Stimulated activated naive CD8-positive, alpha-beta T cell treated with anti-CD3 and anti-CD28 coated beads, Interleukin-15, Interleukin-2, amounts not matched to agents 100 U/mL and 50 U/mL, for 24 hours (primary cell): ENCODE data around the gene XPO5.
A peak's percentile ranks its signal among the peaks of the same experiment; 100 is the strongest.
"Not testable (repeated sequence)": the region's sequence is repeated elsewhere in the genome, so short reads cannot be mapped to it uniquely, and the experiment has no call there.

Source experiments
- ATAC-seq: fragments of 150-1000 bp; cut with Tn5 transposase; one replicate; pipeline ENCODE4 v1.10.0; 2021
- DNase-seq: peaks from one replicate; pipeline ENCODE4 v3.0.0; 2021

Gene XPO5

DNA sequence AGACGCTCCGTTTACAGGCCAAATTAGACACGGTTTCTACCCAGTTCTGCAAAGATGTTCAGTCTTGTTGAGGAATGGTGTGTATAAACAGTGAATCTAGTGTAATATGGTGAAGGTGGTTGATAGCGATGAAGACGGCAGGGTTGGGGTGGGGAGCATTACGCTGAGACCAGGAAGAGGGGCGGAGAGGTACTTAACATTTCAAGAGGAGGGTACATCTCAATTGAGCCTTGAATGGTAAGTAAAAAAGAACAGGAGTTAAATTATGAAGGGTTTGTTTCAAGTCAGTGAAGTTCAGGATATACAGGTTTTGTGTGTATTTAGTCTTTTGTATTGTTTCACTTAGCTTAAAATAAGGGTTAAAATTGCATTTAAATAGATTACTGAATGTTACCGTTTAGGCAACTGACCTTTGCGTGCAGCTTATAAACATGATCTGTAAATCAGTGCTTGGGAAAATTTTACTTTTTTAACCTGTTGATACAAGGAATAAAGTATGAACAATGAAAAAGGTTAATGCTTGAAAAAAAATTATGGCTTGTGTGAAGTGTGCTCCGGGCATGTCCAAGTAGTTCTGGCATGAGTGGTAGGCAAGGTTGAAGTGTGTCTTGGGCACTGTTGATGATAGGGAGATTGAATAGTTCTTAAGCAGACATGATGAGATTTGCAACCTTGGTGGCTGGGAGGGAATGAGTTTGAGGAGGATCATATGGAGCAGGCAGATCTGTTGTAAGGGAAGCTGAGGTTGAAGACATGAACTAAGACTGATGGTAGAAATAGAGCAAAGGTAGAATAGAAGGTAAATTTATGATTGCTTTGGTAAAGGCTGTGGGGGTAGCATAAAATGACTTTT lies 58.1 kb downstream of the XPO5 start:
- DNase-seq, result no peak
- ATAC-seq, result no peak

DNA sequence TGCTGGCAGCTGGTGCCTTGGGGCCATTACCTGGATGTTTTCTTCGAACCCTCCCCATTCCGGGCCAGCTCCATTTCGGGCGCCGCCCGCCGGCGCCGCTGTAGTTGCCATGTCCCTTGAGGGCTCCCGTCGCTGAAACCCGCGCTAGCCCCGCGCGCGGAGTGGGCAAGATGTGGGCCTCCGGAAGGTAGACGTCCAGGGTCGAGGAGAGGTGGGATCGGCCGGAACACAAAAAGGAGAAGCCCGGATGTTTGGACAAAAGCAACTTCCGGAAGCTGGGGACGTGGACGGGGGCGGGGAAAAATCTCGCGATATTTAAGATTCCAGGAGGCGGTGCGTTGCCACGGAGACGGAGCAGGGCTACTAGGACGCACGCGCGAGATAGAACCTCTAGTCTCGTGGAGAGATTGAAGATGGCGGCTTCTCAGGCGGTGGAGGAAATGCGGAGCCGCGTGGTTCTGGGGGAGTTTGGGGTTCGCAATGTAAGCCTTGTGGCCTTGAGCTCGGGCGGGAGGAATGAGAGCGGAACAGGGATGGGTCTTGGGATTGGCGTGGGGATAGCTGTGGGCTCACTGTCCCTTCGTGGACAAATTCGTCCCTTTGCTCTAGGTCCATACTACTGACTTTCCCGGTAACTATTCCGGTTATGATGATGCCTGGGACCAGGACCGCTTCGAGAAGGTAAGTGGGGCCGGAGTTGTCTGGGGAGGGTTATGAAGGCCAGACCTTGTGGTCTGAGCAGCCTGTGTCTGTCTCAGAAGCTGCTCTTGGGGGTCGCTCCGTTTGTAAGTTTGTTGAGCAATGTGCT lies 58.9 kb downstream of the XPO5 start, which contains the start of the genes POLR1C and YIPF3:
POLR1C (plus strand) TSS at position 393 of the 808 bp plus-strand sequence; CDS start at position 414, 21 bp downstream.
YIPF3 (minus strand) TSS at position 230 of the 808 bp plus-strand sequence; CDS start at position 111, 119 bp downstream.
- DNase-seq, result peak; percentile 96
- ATAC-seq, result peak; percentile 92

DNA sequence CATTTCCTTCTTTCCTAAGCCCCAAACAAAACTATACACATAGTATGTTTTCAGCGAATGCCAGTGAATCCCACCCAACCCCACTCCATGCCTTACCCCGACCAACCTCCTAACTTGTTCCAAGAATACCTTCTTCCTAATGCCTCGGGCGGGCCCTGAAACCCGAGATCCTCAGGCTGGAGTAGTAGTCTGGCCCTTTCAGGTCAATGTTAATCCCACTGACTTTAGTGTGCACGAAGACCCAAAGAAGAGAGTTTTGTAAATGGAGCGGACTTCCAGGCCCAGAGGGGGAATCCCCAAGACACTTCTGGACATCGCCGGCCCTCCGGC lies 59.5 kb downstream of the XPO5 start:
- DNase-seq (no peak), ATAC-seq (no peak)

DNA sequence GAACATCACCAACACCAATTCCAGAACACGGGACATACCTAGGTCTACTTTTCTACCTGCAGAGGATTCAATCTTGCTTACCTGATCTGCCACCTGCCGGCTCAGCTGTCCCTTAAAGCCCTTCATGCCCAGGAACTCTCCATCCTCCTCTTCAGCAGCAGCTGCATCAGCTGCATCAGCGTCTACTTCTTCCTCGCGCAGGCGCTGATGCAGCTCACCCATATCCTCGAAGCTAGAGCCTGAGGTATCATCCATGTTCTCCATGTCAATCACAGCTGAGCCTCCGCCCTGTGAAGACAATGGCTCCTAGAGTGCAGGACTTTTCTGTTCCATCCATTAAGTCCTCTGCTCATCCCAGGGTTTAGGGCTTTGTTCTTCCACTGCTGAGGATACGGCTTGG lies 60.0 kb downstream of the XPO5 start:
- no peak for DNase-seq
- no peak for ATAC-seq

DNA sequence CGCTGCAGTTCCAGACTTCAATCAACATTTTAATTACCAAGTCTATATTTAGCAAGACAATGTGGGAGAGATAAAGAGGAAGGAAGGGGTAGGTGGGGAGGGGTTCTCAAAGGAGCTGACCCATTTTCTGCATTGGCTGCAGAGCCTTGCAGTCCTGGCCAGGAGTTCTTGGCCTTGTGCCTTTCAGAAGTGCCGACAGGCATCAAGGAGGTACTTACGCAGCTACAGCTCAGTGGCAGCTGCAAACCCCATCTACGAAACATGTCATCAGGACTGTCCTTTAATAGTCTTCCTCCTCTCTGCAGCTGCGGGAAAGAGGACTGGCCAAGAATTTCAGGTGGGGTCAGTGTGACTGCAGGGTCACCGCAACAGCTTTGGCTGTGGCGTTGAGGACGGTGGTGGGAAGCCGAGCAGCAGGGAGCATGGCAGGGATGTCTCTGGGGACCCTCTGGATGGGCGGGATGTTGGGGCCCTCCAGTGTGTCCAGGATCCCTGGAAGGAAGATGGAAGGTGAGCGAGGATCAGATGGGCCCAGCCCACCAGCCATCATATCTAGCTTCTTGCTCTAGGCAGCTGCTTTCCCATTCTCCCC lies 63.9 kb downstream of the XPO5 start:
- no peak for DNase-seq
- ATAC-seq, result no peak

DNA sequence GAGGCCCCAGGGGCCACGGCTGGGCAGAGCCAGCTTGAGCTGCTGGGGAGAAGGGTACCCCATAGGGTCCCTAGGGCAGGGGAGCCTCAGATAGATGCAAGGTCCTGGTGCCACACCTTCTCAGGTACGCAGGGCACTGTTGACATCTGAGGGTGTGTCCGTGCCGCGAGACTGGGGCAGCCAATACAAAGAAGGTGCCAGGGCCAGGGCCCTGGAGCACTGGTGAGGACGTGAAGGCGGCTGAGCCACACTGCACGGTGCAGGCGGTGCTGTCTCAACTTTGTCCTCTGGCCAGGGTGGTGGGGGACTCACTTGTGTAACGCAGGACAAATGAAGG lies 65.0 kb downstream of the XPO5 start:
- DNase-seq, result no peak

DNA sequence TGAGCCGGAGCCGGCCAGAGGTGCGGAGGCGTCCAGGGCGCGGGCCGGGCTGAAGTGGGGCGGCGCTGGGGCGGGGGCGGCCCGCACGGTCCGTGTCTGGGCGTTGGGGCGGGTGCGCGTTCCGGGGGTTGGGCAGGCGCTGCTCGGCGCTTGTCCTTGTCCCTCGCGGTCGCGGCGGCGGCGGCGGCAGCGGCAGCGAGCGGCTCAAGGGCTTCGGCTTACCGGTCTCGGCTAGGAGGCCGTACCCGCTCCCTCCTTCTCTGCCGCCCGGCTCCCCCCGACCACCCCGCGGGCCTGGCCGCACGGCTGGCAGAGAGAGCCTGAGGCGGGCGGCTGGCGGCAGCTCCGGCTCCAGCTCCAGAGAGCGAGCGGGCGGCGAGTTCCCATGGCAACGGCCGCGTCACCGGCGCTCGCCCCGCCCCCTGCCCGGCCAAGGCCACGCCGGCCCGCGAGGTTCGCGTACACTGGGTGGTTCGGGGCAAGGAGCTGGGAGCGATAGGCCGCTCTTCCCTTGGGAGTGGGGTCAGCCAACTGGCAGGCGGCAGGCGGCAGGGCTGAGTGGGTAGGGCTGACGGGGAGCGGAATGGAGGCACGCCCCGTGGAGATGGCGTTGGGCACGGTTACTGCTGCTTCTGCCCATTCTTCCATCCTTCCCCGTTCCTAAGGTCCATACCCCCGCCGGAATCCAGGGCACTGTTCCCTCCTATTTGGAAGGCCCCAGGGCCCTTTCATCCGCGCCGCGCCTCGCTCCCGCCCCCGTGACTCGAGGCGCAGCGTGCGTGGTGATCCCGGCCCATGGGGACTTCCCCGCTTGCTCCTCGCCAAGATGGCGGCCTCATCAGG lies 65.6 kb downstream of the XPO5 start, which contains the start of gene LRRC73:
LRRC73 (minus strand) TSS at position 363 of the 843 bp plus-strand sequence. CDS start 561 bp downstream, outside the sequence.
- ATAC-seq, result peak; percentile 85
- peak; percentile 88 for DNase-seq

More for the DNA sequence above, 65.0 kb downstream of the XPO5 start:
- no peak for ATAC-seq

DNA sequence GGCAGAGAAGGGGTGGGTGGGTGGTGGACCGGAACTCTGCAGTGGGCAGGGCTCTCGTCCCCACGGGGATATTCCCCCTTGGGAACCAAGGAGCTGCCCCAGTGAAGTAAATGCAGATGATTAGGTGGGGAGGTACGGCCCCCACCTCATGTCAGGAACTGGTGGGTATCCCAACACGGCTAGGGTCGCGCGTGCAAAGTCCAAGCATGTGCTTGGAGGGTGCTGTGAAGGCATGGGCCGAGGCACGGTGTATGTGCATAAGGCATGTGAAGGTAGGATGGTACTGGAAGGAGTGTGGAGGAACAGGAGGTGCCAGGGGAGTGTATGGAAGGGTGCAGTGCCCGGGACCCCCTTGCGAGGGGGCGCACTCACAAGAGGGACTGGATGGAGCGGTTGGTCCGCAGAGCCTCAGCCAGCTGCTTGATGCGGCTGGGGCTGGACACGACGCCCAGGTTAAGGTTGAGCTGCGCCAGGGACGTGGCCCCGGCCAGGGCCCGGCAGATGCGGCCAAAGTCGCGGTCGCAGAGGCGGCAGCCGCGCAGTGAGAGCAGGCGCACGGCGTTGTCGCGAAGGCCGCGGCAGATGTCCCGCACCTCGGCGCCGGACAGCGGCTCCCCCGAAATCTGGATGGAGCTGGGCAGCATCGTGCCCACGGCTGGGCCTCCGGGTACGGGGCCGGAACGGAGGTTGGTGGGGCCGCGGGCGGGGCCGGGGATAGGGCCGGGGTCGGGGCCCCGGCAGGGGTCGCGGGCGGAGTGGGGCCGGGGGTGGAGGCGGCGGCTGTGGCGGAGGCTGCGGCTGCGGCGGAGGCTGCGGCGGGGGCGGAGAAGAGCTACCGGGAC lies 66.5 kb downstream of the XPO5 start:
- ATAC-seq (no peak), DNase-seq (no peak)

DNA sequence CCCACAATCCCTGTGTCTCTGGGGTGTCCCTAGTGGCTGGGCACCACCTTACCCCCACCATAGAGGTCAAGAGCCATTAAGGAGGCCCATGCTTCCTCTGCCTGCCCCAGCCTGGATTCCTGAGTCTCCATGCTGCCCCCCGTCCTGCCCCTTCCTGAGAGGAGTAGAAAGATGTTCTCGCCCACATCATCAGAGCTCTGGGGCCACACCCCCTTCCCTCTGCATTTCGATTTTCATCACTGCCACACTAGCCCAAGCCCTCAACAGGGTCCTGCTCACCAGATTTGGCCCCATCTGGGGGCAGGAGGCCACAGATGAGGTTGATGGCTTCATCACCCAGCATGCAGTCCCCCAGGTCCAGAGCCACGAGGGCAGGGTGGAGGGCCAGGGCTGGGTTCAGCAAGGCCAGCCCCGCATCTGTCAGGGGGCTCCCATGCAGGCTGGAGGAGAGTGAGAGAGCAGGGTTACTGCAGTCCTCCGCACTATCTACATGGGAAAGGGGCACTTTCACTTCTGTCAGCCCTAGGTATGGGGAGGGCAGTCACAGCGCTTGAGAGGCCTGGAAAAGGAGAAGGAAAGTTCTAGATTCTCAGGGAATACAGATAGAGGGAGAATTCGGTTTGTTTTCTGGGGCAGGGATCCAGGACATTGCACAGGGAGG lies 67.2 kb downstream of the XPO5 start:
- ATAC-seq, result no peak
- no peak for DNase-seq

DNA sequence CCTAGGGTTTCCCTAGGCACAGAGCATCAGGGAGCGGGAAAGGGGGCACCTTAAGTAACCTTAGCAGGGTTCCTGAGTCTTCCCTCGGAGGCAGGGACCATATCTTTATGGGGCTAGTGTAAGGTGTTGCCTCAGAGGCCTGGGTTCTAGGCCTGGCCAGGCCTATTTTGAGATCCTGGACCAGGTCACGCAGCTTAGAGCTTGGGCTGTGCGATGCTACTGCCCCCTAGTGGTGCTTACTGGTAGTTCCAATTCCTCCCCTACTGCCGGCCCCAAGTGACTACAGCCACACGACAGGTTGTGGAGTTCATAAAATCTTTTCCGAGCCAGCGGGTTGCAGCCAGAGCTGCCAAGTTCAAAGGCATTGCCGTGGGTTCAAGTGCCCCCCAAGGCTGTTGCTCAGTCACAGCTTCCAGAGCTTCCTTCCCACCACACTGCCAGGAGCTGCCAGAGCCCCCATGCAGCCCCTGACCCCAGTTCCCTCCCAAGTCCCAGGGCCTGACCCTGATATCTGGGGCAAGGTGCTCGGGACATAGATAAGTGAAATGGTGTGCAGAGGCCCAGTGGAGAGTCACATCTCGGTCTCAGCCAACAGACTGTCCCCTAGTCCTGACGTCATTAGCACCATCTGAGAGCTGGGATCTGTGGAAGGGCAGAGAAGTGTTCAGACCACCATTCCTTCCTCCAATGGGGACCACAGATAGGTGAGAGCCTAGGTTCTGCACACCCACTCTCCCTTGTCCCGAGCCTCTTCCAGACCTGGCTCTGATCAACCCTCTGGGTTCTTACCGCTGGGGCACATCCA lies 69.0 kb downstream of the XPO5 start:
- DNase-seq (peak; percentile 83), ATAC-seq (peak; percentile 68)

DNA sequence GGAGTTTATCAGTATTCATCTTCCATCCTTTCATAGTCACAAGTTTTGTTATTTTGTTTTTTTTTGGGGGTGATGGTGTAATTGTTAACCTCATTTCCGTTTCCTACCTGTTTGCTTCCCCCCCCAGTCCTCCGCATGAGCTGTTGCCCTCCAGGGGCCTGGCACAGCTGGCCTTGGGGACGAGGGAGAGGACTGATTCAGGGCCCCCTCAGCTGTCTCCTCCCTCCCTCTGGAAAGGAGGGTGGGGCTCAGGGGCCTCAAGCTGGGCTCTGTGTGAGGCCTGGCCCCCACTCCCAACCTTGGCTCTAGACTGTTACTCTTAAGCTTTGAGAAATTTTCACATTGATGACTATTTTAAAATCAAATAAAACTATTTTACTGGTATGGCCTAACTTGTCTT lies 69.7 kb downstream of the XPO5 start:
- no peak for ATAC-seq
- DNase-seq, result no peak

DNA sequence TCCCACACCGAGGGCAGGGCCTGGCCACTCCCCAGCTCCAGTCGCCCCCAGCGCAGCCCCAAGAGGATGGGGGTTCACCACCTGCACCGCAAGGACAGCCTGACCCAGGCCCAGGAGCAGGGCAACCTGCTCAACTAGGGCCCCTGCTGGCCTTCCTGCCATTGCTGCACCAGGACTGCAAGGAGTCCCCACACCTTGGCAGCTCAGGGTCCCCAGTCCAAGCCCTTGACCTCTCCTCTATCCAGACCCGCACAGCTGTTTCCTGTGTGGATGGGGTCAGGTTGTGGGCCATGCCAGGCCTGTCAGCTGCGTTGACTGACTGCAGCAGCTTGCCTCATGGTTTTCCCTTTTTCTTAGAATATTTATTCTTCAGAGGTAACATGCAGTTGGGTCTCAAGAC lies 70.1 kb downstream of the XPO5 start:
- no peak for ATAC-seq

DNA sequence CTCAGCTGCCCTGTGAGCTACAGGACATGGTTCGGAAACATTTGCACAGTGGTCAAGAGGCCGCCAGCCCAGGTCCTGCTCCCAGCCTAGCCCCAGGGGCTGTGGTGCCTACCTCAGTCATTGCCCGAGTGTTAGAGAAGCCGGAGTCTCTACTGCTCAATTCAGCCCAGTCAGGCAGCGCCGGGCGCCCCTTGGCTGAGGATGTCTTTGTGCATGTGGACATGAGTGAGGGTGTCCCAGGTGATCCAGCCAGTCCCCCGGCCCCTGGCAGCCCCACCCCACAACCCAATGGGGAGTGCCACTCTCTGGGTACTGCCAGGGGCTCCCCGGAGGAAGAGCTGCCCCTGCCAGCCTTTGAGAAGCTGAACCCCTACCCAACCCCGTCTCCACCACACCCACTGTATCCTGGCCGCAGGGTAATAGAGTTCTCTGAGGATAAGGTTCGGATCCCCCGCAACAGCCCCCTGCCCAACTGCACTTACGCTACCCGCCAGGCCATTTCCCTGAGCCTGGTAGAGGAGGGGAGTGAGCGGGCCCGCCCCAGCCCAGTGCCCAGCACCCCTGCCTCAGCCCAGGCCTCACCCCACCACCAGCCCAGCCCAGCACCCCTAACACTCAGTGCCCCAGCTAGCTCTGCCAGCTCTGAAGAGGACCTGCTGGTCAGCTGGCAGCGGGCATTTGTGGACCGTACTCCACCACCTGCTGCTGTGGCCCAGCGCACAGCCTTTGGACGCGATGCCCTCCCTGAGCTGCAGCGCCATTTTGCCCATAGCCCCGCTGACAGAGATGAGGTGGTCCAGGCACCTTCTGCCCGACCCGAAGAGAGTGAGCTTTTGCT lies 70.9 kb downstream of the XPO5 start:
- no peak for DNase-seq
- no peak for ATAC-seq

More for the DNA sequence above, 70.1 kb downstream of the XPO5 start:
- DNase-seq, result no peak

DNA sequence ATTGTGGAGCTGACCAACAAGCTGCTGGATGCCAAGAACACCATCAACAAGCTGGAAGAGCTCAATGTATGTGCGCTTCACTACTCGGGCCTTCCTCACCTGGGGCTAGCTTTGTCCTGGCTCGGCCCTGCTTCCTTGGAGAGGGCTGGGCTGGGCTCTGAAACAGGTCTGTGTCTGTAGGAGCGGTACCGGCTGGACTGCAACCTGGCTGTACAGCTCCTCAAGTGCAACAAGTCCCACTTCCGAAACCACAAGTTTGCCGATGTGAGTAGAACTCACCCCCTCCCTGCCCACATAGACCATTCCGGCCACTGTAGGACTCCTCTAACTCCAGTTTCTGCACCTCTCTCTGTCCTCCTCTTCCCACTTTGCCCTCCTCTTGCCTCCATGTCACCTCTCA lies 72.4 kb downstream of the XPO5 start:
- no peak for DNase-seq
- ATAC-seq, result no peak

DNA sequence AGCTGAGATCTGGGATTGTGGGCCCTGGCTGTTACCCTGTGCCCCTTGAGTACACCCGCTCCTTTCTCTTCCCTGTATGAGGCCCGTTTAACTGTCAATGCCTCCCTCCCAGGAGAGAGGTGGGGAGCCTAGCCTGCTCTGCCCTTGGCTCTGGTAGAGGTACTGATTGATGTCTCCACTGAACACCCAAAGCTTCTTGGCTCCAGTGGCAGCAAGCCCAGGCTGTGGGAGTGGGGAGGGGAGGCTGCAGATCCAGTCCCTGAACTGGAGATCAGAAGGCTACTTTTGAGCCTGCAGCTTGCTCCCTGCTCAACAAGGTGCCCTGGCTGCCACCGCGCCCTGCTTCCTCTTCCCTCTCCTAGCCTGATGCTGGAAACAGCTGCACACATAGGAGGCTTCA lies 73.2 kb downstream of the XPO5 start:
- DNase-seq (no peak), ATAC-seq (no peak)

DNA sequence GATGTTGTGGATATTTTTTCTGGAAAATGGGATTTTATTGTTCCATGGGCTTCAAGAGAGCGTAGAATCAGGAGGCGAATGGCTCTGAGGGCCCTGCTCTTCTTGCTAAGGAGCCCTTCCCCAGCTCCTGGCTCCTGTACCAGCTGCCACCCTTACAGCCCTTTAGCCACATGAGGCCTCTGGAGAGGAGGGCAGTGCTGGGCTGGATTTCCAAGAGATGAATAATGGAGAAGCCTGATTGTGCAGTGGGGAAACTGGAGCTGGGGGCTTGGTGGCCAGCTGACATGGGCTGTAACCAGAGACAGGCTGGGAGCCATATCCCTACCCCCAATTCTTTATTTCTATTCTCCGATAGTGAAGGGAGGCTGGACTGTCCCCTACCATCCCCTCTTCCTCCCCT lies 74.9 kb downstream of the XPO5 start:
- ATAC-seq (no peak), DNase-seq (no peak)

DNA sequence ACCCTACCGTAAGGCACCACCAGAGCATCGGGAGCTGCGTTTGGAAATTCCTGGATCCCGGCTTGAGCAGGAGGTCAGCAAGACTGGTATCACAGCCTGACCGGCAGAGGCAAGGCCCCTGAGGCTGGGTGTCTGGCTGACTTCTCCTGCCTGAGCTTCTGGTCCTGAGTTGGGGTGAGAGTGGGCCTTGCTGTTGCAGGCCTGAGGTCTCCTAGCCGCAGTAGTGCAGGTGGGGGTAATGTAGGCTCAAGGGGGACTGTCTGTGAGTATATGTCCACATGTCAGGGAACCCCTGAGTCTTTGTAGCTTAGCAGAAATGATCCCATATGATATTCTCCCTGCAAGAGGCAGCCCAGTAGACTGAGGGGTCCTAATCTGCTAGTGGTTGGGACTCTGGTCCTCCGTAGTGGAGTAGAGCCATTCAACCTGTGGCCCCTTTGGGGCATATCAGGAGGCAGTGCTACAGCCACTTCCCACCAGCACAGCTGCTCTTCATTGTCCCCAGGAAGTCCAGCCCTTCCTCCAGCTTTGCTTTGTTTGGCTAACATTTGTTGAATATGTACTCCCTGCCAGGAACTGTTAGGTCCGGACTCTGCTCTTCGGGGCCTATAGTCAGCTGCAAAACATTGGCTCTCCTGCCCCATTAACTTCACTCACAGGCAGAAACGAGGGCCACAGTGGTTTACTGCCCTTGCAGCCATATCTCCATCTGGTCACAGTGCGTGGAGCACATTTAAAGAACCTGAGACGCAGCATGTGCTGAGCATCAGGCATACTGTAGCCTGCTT lies 76.6 kb downstream of the XPO5 start:
- no peak for DNase-seq
- ATAC-seq, result no peak

DNA sequence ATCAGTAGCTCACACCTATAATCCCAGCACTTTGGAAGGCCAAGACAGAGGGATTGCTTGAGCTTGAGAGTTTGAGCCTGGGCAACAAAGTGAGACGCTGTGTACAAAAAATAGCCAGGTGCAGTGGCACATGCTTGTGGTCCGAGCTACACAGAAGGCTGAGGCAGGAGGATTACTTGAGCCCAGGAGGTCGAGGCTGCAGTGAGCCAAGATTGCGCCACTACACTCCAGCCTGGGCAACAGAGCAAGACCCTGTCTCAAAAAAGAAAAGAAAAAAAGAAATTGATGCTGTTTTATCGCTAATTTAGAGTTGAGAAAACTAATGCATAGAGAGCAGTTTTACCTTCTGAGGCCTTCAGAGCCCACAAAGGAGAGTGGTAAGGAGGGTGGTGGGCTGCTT lies 77.5 kb downstream of the XPO5 start:
- ATAC-seq, DNase-seq: not testable (repeated sequence)
